GM03348 (cell line): ENCODE measurements around the gene IL12RB1.

ENCODE experiments used
- DNase-seq: peaks from one replicate; pipeline ENCODE4 v3.0.0; 2012; ENCODE audit warnings: low spot score

The IL12RB1 gene

GRCh38 chr19:18086590-18087138 lies at the start of gene IL12RB1:
Gene IL12RB1 (minus strand): TSS chr19:18086934. CDS start chr19:18086823, 111 bp downstream.
- no peak for DNase-seq

- no peak for DNase-seq
Measured at GRCh38 chr19:18135712-18136584, 49.2 kb upstream of the IL12RB1 start.

DNA sequence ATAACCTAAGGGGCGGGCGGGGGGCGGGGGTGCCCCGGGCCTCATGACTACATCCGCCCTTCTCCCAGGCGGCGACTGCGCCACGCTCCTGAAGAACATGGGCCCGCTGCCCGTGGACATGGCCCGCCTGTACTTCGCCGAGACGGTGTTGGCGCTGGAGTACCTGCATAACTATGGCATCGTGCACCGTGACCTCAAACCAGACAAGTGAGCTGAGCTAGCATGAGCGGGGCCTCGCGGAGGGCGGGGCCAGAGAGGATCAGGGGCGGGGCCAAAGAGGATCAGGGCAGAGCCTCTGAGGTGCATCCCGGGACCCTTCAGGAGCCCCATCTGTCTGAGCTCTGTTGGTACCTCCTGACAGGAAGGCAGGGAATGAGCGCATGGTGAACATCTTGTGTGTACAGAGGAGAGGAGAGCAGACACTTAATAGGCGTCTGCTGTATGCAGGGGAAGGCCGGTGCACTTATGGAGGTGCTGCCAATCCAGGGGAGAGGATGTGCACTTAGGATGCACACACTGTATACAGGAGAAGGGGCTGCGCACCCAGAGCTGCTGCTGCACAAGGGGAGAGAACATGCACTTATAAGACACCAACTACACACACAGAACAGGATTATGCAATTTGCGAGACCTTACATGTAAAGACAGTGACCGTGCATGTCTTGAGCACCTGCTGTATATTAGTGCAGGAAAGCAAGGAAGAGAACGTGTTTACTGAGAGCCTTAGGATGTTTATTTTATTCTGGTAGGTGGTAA lies 45.3 kb upstream of the IL12RB1 start:
- no peak for DNase-seq

DNA sequence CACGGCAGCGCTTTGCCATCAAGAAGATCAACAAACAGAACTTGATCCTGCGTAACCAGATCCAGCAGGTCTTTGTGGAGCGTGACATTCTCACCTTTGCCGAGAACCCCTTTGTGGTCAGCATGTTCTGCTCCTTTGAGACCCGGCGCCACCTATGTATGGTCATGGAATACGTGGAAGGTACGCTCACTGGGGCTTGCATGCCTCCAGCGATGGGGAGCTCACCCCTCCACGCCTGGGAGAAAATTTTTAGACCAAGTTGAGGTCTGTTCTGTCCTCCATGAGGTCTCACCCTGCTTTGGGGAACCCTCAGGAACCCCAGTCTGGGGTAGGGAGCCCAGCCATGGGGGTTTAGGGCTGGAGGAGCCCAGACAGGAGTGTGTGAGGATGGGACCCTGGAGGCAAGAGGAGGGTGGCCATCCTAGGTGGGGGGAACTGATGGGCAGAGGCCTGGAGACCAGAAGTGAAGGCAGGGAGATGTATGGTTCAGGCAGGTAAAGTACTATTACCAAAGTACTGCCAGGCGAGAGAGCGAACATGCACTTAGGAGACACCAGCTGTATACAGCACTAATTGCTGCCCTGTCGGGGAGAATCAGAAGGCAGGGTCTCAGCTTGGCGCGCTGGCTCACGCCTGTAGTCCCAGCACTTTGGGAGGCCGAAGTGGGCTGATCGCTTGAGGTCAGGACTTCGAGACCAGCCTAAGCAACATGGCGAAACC lies 43.9 kb upstream of the IL12RB1 start:
- no peak for DNase-seq

DNA sequence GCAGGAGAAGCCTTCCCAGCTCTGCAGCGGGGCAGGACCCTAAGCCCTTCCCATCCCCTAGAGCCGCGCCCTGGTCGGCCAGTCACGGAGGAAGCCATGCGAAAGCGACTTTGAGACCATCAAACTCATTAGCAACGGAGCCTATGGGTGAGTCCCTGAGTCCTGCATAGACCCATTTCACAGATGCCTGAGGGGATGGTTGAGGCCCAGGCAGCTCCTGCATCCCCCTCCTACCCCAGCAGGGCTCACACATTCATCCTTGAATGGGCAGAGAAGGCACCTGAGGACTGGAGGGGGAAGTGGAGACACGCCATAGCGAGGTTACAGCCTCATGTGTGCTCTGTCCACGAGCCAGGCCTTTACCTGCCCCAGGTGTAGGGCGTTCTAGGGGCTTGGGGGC lies 42.1 kb upstream of the IL12RB1 start:
- no peak for DNase-seq

- DNase-seq = no peak
Measured at GRCh38 chr19:18128044-18128443, 41.3 kb upstream of the IL12RB1 start.

- no peak for DNase-seq
Measured at GRCh38 chr19:18126097-18126496, 39.4 kb upstream of the IL12RB1 start.

DNA sequence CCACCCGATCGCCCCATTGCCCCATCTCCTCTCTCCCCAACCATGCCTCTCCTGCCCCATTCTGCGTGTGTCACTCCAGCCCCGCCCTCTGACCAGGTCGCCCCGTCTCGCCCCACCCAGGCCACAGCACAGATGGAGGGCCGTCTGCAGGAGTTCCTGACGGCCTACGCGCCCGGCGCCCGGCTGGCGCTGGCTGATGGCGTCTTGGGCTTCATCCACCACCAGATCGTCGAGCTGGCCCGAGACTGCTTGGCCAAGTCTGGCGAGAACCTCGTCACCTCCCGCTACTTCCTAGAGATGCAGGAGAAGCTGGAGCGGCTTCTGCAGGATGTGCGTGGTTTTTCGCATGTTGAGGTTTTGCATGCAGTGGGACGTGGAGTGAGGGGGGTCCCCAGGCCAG lies 37.1 kb upstream of the IL12RB1 start:
- no peak for DNase-seq

DNA sequence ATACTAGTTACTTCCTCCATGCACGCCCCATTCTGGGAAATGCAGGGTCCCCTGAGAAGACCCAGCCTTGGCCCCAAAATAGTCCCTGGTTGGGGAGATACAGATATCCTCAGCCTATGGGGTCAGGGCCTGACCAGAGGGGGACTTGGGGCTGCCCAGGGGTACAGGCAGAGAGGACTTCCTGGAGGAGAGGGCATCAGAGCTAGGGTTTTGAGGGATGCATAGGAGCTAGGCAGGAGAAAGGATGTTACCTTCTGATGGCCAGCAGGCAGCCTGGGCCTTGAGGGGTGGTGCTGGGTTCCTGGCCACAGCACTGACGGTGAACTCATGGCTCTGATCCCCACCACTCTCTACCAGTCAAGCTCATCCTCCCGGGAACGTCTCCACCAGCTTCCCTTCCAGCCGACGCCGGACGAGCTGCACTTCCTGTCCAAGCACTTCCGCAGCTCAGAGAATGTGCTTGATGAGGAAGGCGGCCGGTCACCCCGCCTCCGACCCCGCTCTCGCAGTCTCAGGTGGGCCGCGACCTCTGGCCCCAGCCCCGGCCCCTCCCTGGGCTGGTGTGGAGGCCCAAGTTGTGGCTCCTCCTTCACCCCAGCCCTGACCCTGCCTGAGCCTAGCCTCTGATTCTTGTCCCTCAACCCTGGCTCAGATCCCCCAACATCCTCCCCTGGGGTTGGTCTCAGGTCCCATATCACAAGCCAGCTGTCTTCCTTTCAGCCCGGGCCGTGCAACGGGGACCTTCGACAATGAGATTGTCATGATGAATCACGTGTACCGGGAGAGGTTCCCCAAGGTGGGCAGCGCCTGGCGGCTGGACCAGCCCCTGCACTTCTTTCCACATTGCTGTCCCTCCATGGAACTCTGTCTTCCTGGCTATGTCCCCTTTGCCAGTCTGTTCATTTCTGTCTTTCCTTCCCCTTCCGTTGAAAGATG lies 36.4 kb upstream of the IL12RB1 start:
- no peak for DNase-seq

- DNase-seq = no peak
Measured at GRCh38 chr19:18122424-18122823, 35.7 kb upstream of the IL12RB1 start.

GRCh38 chr19:18121166-18121565 lies 34.4 kb upstream of the IL12RB1 start:
- no peak for DNase-seq

DNA sequence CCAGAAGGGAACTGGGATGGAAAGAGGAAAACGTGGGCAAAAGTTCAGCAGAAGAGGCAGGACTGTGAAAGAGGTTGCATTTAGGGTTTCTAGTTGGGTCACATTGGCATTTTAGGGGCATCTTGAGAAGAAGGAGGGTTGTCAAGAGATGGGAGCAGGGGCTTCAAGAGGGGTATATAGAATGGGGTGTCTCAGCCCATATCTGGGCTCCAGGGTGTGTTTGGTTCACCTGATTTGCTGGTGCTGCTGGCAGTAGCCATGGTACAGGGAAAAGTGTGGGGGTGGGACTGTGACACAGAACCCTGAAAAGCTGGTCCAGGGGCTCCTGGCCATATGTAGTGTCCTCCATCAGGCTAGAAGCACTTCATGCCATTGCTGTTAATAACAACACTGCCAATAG lies 33.4 kb upstream of the IL12RB1 start:
- no peak for DNase-seq

GRCh38 chr19:18119717-18120105 lies 33.0 kb upstream of the IL12RB1 start:
- DNase-seq = no peak

GRCh38 chr19:18119013-18119716 lies 32.4 kb upstream of the IL12RB1 start:
- DNase-seq = no peak

DNA sequence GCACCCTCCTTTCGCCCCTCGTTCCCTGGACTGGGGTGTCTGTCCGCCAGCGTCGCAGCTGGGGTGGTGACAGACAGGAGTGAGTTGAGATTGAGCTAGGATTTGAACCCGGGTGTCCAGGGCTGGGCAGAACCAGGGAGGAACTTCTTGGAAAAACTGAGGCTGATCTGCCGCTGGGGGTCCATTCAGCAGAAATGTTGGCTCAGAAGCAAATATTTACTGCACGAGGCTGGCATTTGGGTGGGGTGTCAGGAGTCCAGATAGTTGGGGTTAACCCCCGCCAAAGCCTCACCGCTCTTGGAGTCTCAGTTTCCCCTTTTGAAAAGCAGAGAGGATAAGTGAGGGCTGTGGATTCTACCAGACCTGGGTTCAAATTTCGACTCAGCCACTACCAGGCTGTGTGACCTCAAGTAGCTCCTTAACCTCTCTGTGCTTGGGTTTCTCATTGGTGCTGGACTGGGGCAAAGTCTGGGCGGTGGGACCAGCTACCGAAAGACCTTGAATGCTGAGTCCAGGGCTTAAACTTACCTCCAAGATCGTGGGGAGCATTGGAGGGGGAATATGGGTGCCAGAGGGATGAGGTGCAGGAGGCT lies 31.8 kb upstream of the IL12RB1 start:
- DNase-seq = no peak

GRCh38 chr19:18117692-18118378 lies 31.1 kb upstream of the IL12RB1 start:
- peak; percentile 100 for DNase-seq

- DNase-seq = no peak
Measured at GRCh38 chr19:18117364-18117691, 30.6 kb upstream of the IL12RB1 start.

- DNase-seq = no peak
Measured at GRCh38 chr19:18114483-18114882, 27.7 kb upstream of the IL12RB1 start.

- no peak for DNase-seq
Measured at GRCh38 chr19:18113827-18114226, 27.1 kb upstream of the IL12RB1 start.
